ENCODE data around the gene LRRFIP1. TPM values are rescaled to one million over a fixed set of nuclear protein-coding genes. Genes with fewer than 3 reads are reported as not detected.
"Not testable (repeated sequence)": the region's sequence is repeated elsewhere in the genome, so short reads cannot be mapped to it uniquely, and the experiment has no call there.

The LRRFIP1 gene
- polyA plus RNA-seq, 1 of the 3 experiments (the other 2 are of a cell fraction): 47.3 TPM

GRCh38 chr2:237686659-237687136 is 59.3 kb downstream of the LRRFIP1 start (continued):
- TF ChIP-seq YY1 (IDR thresholded peaks at IDR 0.05; ENCODE audit: low read depth) (no peak), FOXJ3 (CRISPR knock-in tag; IDR thresholded peaks at IDR 0.05) (no peak), USF2 (IDR thresholded peaks at IDR 0.05; ENCODE audit: borderline replicate concordance, low read depth, low read length) (no peak), PBX3 (IDR thresholded peaks at IDR 0.05) (no peak)

GRCh38 chr2:237688081-237688480 is 60.7 kb downstream of the LRRFIP1 start:
- DNase-seq: no peak
- H3K79me2 ChIP-seq (ENCODE audit: insufficient read depth): peaks cover 48% of the 10 kb centered on the region

GRCh38 chr2:237688541-237688940 is 61.2 kb downstream of the LRRFIP1 start:
- H3K9ac ChIP-seq; H3K4me3 ChIP-seq (ENCODE audit: low read depth in 2 of 2, low read length in 1 of 2); H4K20me1 ChIP-seq (ENCODE audit: insufficient read depth); H2AFZ ChIP-seq (ENCODE audit: low read depth); POLR2A ChIA-PET; H3K9me2 ChIP-seq; H3K27me3 ChIP-seq (ENCODE audit: insufficient read depth); DNase-seq; H3K9me3 ChIP-seq: not testable (repeated sequence)
- 100% methylated on average over 6 of the region's 6 CpGs for WGBS (ENCODE audit: low lambda C conversion rate)
- H3K4me1 ChIP-seq (ENCODE audit: control insufficient read depth in 1 of 2, insufficient read depth in 2 of 2, low read depth in 1 of 2, low read length in 1 of 2): peaks cover 19 to 32% of the 10 kb centered on the region in 2 experiments; a peak in 3 of 4 replicates
- H3F3A ChIP-seq (replicated peaks; ENCODE audit: insufficient read depth): peaks cover 24% of the 10 kb centered on the region
- H3K79me2 ChIP-seq (ENCODE audit: insufficient read depth): peaks cover 53% of the 10 kb centered on the region
- CTCF ChIA-PET: interaction anchor here (0.8 to 10.7 kb wide), 4 partner anchors 16 to 176 kb away, joined by 3 to 150 read pairs (median 36); no protein-coding TSS in a partner anchor
- H3K36me3 ChIP-seq (replicated peaks in 1 of 2; ENCODE audit: control insufficient read depth in 1 of 2, insufficient read depth in 2 of 2, low read length in 1 of 2): peaks cover 0 to 13% of the 10 kb centered on the region in 2 experiments
- H3K27ac ChIP-seq (ENCODE audit: low read depth in 2 of 2, low read length in 1 of 2): peak overlapping the region in 1 of 2 experiments; percentile 96; a peak in 2 of 4 replicates
- H3K4me2 ChIP-seq: peak overlapping the region; percentile 44; the same call in 1 of the 2 replicates

More at GRCh38 chr2:237688081-237688480, 60.7 kb downstream of the LRRFIP1 start:
- Histone ChIP-seq H3K4me2 (peak overlapping the region; percentile 24; the same call in 1 of the 2 replicates), H3K9ac (peak overlapping the region; percentile 65), H3K27me3 (ENCODE audit: insufficient read depth) (no peaks in the 10 kb centered on the region), H3F3A (replicated peaks; ENCODE audit: insufficient read depth) (peaks cover 22% of the 10 kb centered on the region), H3K27ac (ENCODE audit: low read depth in 2 of 2, low read length in 1 of 2) (peak overlapping the region; percentile 64 to 96; a peak in 3 of 4 replicates), H3K9me2 (no peaks in the 10 kb centered on the region), H3K9me3 (no peaks in the 10 kb centered on the region), H2AFZ (ENCODE audit: low read depth) (no peak overlapping the region), H3K4me3 (ENCODE audit: low read depth in 2 of 2, low read length in 1 of 2) (no peak overlapping the region), H3K36me3 (replicated peaks in 1 of 2; ENCODE audit: control insufficient read depth in 1 of 2, insufficient read depth in 2 of 2, low read length in 1 of 2) (peaks cover 3 to 16% of the 10 kb centered on the region in 2 experiments), H4K20me1 (ENCODE audit: insufficient read depth) (no peaks in the 10 kb centered on the region), H3K4me1 (ENCODE audit: control insufficient read depth in 1 of 2, insufficient read depth in 2 of 2, low read depth in 1 of 2, low read length in 1 of 2) (peaks cover 19 to 29% of the 10 kb centered on the region in 2 experiments; a peak in 3 of 4 replicates)
- POLR2A ChIA-PET: interaction anchor here (0.5 to 1.0 kb wide), 2 partner anchors 15 to 81 kb away, joined by 4 to 5 read pairs; no protein-coding TSS in a partner anchor
- TF ChIP-seq RAD21 (IDR thresholded peaks at IDR 0.05; ENCODE audit: low read length): no peak
- no peak for TF ChIP-seq MEF2A (IDR thresholded peaks at IDR 0.05; ENCODE audit: borderline replicate concordance, low read depth)
- TF ChIP-seq FOXM1 (IDR thresholded peaks at IDR 0.05; ENCODE audit: low read depth): no peak
- no peak for TF ChIP-seq EP300 (IDR thresholded peaks at IDR 0.05; ENCODE audit: borderline replicate concordance in 1 of 2, low read depth in 1 of 2, low read length in 1 of 2)
- no peak for TF ChIP-seq USF2 (IDR thresholded peaks at IDR 0.05; ENCODE audit: borderline replicate concordance, low read depth, low read length)
- TF ChIP-seq EZH2phosphoT487 (IDR thresholded peaks at IDR 0.05; ENCODE audit: borderline replicate concordance, low read depth): no peak
- no peak for TF ChIP-seq SMC3 (IDR thresholded peaks at IDR 0.05; ENCODE audit: low read depth, low read length)
- no peak for TF ChIP-seq FOSL2 (IDR thresholded peaks at IDR 0.05; ENCODE audit: borderline replicate concordance, low read depth)
- no peak for TF ChIP-seq MXI1 (IDR thresholded peaks at IDR 0.05; ENCODE audit: low read depth, low read length)
- no peak for TF ChIP-seq MAX (IDR thresholded peaks at IDR 0.05; ENCODE audit: low read depth)
- TF ChIP-seq POLR2AphosphoS5 (IDR thresholded peaks at IDR 0.05; ENCODE audit: low read depth, low read length): no peak
- no peak for TF ChIP-seq REST (IDR thresholded peaks at IDR 0.05; ENCODE audit: low read depth, low read length)
- no peak for TF ChIP-seq RXRA (IDR thresholded peaks at IDR 0.05; ENCODE audit: borderline replicate concordance, low read depth)
- CTCF ChIA-PET: interaction anchor here (0.8 to 10.7 kb wide), 5 partner anchors 15 to 175 kb away, joined by 3 to 150 read pairs (median 5); no protein-coding TSS in a partner anchor
- WGBS (ENCODE audit: low lambda C conversion rate): 100% methylated on average over 1 of the region's 1 CpG

Data from SK-N-SH (cell line).